Kidney epithelial cell (primary cell): ENCODE measurements around the gene CNTROB. TPM values are rescaled to one million over a fixed set of nuclear protein-coding genes. Genes with fewer than 3 reads are reported as not detected.

ENCODE experiments used
- DNase-seq: peaks from one replicate; pipeline ENCODE4 v3.0.0-alpha.2; 2010; ENCODE audit warnings: low read depth
- H3K27me3 ChIP-seq: 2 replicates; pipeline ENCODE4 v1.6.0; 2011; ENCODE audit warnings: low read length; ENCODE audit not compliant: control insufficient read depth, insufficient read depth
- H3K36me3 ChIP-seq: 2 replicates; pipeline ENCODE4 v1.5.1; 2011; ENCODE audit warnings: low read length; ENCODE audit not compliant: control insufficient read depth, insufficient read depth
- H3K4me3 ChIP-seq: 2 replicates; pipeline ENCODE4 v1.5.1; 2011; ENCODE audit warnings: low read depth, mild to moderate bottlenecking, control low read depth, low read length
- total RNA-seq: library from RNA; depleted of rRNA; stranded (reverse); fragments of >200 nt; gene quantifications from 2 replicates; pipeline ENCODE4 v1.2.3, GENCODE V29; 2015
- TF ChIP-seq, protein P1 (sequence below): IDR thresholded peaks from 2 replicates; pipeline ENCODE4 v1.5.1; 2011; ENCODE audit warnings: mild to moderate bottlenecking, moderate library complexity, low read length, control low read depth, inconsistent platforms; ENCODE audit not compliant: insufficient read depth, poor library complexity, severe bottlenecking

Gene CNTROB
- total RNA-seq, 1 donor from 2014 or later: 20.1 TPM

GRCh38 chr17:7889166-7889955 is 42.6 kb upstream of the CNTROB start:
- TF ChIP-seq, protein P1, sequence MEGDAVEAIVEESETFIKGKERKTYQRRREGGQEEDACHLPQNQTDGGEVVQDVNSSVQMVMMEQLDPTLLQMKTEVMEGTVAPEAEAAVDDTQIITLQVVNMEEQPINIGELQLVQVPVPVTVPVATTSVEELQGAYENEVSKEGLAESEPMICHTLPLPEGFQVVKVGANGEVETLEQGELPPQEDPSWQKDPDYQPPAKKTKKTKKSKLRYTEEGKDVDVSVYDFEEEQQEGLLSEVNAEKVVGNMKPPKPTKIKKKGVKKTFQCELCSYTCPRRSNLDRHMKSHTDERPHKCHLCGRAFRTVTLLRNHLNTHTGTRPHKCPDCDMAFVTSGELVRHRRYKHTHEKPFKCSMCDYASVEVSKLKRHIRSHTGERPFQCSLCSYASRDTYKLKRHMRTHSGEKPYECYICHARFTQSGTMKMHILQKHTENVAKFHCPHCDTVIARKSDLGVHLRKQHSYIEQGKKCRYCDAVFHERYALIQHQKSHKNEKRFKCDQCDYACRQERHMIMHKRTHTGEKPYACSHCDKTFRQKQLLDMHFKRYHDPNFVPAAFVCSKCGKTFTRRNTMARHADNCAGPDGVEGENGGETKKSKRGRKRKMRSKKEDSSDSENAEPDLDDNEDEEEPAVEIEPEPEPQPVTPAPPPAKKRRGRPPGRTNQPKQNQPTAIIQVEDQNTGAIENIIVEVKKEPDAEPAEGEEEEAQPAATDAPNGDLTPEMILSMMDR: peak; percentile 46
- Histone ChIP-seq H3K4me3 (no peak overlapping the region), H3K27me3 (no peaks in the 10 kb centered on the region), H3K36me3 (peaks cover 9% of the 10 kb centered on the region)
- DNase-seq: peak; percentile 67

DNA sequence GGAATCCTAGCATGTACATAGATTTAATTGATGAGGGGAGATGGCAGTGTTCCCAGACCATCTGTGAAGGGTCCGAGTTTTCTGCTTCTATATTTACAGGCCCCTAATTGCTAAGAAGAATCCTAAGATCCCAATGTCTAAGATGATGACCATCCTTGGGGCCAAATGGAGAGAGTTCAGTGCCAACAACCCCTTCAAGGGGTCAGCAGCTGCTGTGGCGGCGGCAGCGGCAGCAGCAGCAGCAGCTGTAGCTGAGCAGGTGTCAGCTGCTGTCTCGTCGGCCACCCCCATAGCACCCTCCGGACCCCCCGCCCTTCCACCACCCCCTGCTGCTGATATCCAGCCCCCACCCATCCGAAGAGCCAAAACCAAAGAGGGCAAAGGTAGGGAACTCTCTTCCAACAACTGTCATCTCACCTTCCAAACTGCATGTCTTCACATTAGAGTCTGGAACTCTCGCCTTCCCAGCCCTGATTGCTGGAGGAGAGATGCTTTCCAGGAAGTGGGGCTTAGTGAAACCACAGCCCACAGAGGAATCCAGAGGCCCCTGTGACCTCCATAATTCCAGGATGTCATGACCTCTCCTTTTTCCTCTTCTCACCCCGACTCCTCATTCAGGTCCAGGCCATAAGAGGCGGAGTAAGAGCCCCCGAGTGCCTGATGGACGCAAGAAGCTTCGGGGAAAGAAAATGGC is 38.7 kb upstream of the CNTROB start:
- H3K27me3 ChIP-seq: no peaks in the 10 kb centered on the region
- H3K4me3 ChIP-seq: no peak overlapping the region
- H3K36me3 ChIP-seq: peaks cover 10% of the 10 kb centered on the region
- TF ChIP-seq, protein P1: no peak
- DNase-seq: no peak

GRCh38 chr17:7894226-7894625 is 37.8 kb upstream of the CNTROB start:
- TF ChIP-seq, protein P1: no peak
- H3K36me3 ChIP-seq: peaks cover 10% of the 10 kb centered on the region
- H3K4me3 ChIP-seq: no peak overlapping the region

DNA sequence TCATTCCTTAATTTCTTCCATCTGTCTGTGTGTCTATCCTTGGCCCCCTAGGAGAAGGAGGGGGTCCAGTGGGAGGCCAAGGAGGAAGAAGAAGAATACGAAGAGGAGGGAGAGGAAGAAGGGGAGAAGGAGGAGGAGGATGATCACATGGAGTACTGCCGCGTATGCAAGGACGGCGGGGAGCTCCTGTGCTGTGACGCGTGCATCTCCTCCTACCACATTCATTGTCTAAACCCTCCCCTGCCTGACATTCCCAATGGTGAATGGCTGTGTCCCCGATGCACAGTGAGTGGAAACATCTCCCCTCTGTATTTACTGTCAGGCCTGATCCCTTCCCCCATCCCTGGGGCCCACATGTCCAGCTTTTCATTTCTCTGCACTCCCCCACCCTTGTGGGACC is 37.1 kb upstream of the CNTROB start:
- TF ChIP-seq, protein P1: no peak
- Histone ChIP-seq H3K27me3 (no peaks in the 10 kb centered on the region), H3K36me3 (peaks cover 10% of the 10 kb centered on the region), H3K4me3 (no peak overlapping the region)
- DNase-seq: no peak

More at GRCh38 chr17:7894226-7894625, 37.8 kb upstream of the CNTROB start:
- no peaks in the 10 kb centered on the region for H3K27me3 ChIP-seq
- DNase-seq: no peak

GRCh38 chr17:7897090-7897489 is 34.9 kb upstream of the CNTROB start:
- H3K4me3 ChIP-seq: no peak overlapping the region
- TF ChIP-seq, protein P1: no peak
- H3K36me3 ChIP-seq: peaks cover 5% of the 10 kb centered on the region
- no peaks in the 10 kb centered on the region for H3K27me3 ChIP-seq
- DNase-seq: no peak
